Suppressor macrophage treated with lipopolysaccharide for 4 hours (primary cell): ENCODE measurements around the gene POLR2L.

Source experiments
- DNase-seq: peaks from one replicate; pipeline ENCODE4 v3.0.0-alpha.2; 2020

Gene POLR2L

GRCh38 chr11:868394-868793, 26.1 kb upstream of the POLR2L start:
- no peak for DNase-seq

- DNase-seq, result no peak
Measured at GRCh38 chr11:867856-868358, 25.6 kb upstream of the POLR2L start.

GRCh38 chr11:866481-866880, 24.2 kb upstream of the POLR2L start:
- DNase-seq, result no peak

- DNase-seq, result no peak
Measured at GRCh38 chr11:865462-866430, 23.4 kb upstream of the POLR2L start.

- no peak for DNase-seq
Measured at GRCh38 chr11:864898-865297, 22.6 kb upstream of the POLR2L start.

- DNase-seq, result no peak
Measured at GRCh38 chr11:863910-864827, 21.8 kb upstream of the POLR2L start.

GRCh38 chr11:863023-863909, 20.9 kb upstream of the POLR2L start:
- no peak for DNase-seq

GRCh38 chr11:862696-863022, 20.3 kb upstream of the POLR2L start:
- DNase-seq, result no peak

- DNase-seq, result no peak
Measured at GRCh38 chr11:862081-862661, 19.8 kb upstream of the POLR2L start.

- no peak for DNase-seq
Measured at GRCh38 chr11:861105-861479, 18.8 kb upstream of the POLR2L start.

GRCh38 chr11:860234-861104, 18.1 kb upstream of the POLR2L start:
- DNase-seq, result no peak

GRCh38 chr11:859394-860131, 17.2 kb upstream of the POLR2L start:
- DNase-seq, result no peak

GRCh38 chr11:858762-859339, 16.5 kb upstream of the POLR2L start:
- no peak for DNase-seq

- no peak for DNase-seq
Measured at GRCh38 chr11:858053-858761, 15.9 kb upstream of the POLR2L start.

- no peak for DNase-seq
Measured at GRCh38 chr11:856397-856796, 14.1 kb upstream of the POLR2L start.

- DNase-seq, result no peak
Measured at GRCh38 chr11:855796-856195, 13.5 kb upstream of the POLR2L start.

GRCh38 chr11:855330-855674, 13.0 kb upstream of the POLR2L start:
- no peak for DNase-seq

GRCh38 chr11:854601-855329, 12.4 kb upstream of the POLR2L start:
- no peak for DNase-seq
